BLaER1 (cell line): ENCODE measurements around the gene PRAMEF12.

ENCODE experiments used
- H3K27ac ChIP-seq: shearing (Covaris generic); formaldehyde crosslinking; 2 replicates; pipeline ENCODE4 v1.8.1; 2022
- H3K27me3 ChIP-seq: shearing (Covaris generic); formaldehyde crosslinking; 2 replicates; pipeline ENCODE4 v1.8.1; 2022
- H3K36me3 ChIP-seq: shearing (Covaris generic); formaldehyde crosslinking; 2 replicates; pipeline ENCODE4 v1.8.1; 2022
- H3K4me1 ChIP-seq: shearing (Covaris generic); formaldehyde crosslinking; 2 replicates; pipeline ENCODE4 v1.8.1; 2022
- H3K4me2 ChIP-seq: shearing (Covaris generic); formaldehyde crosslinking; 2 replicates; pipeline ENCODE4 v1.8.1; 2022
- H3K4me3 ChIP-seq: shearing (Covaris generic); formaldehyde crosslinking; 2 replicates; pipeline ENCODE4 v1.8.1; 2022
- H3K9ac ChIP-seq: shearing (Covaris generic); formaldehyde crosslinking; 2 replicates; pipeline ENCODE4 v1.8.1; 2022
- H3K9me3 ChIP-seq: shearing (Covaris generic); formaldehyde crosslinking; 2 replicates; pipeline ENCODE4 v1.8.1; 2022
- H4K20me1 ChIP-seq: shearing (Covaris generic); formaldehyde crosslinking; 2 replicates; pipeline ENCODE4 v1.8.1; 2022
- Cebpa-rat ChIP-seq: shearing (Covaris generic); IDR thresholded peaks from 2 replicates; pipeline ENCODE4 v1.8.1; 2022

PRAMEF12 gene

GRCh38 chr1:12748778-12749355 lies 24.7 kb upstream of the PRAMEF12 start:
- no peaks in the 10 kb centered on the region for H3K36me3 ChIP-seq
- no peak overlapping the region for H3K27ac ChIP-seq
- H3K9me3 ChIP-seq, result peaks cover 31% of the 10 kb centered on the region
- no peak overlapping the region for H3K4me3 ChIP-seq
- H3K27me3 ChIP-seq, result no peaks in the 10 kb centered on the region
- no peak overlapping the region for H3K9ac ChIP-seq
- no peaks in the 10 kb centered on the region for H4K20me1 ChIP-seq
- H3K4me2 ChIP-seq, result no peak overlapping the region
- H3K4me1 ChIP-seq, result no peaks in the 10 kb centered on the region
- TF ChIP-seq Cebpa-rat, result no peak

GRCh38 chr1:12754738-12755137 lies 18.8 kb upstream of the PRAMEF12 start:
- H3K4me1 ChIP-seq, result no peaks in the 10 kb centered on the region
- no peak overlapping the region for H3K4me3 ChIP-seq
- H3K36me3 ChIP-seq, result no peaks in the 10 kb centered on the region
- H3K4me2 ChIP-seq, result no peak overlapping the region
- TF ChIP-seq Cebpa-rat, result no peak
- no peak overlapping the region for H3K9ac ChIP-seq
- H4K20me1 ChIP-seq, result no peaks in the 10 kb centered on the region
- H3K27ac ChIP-seq, result no peak overlapping the region
- peaks cover under 1% of the 10 kb centered on the region; the same call in 1 of the 2 replicates for H3K9me3 ChIP-seq
- no peaks in the 10 kb centered on the region for H3K27me3 ChIP-seq

DNA sequence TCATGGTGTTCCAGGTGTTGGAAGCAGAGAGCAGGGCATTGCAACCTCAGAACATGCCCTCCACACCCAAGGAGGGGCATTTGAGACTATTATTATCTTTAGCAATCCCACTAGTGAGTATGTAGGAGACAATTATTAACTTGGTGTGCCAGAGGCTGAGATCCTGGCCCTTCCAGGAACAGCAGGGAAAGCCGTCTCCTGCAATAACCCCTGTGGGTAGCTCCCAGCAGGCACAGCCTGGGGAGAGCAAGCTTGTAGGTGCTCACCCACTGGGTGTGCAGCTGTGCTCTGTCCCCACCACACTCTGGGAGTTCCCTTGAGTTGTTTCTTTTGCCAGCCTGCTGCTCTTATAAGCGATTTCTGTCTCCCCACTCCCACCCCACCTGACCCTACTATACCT lies 17.3 kb upstream of the PRAMEF12 start:
- H4K20me1 ChIP-seq, result no peaks in the 10 kb centered on the region
- no peak overlapping the region for H3K4me3 ChIP-seq
- no peaks in the 10 kb centered on the region for H3K36me3 ChIP-seq
- H3K9me3 ChIP-seq, result no peaks in the 10 kb centered on the region
- H3K27me3 ChIP-seq, result no peaks in the 10 kb centered on the region
- no peak for TF ChIP-seq Cebpa-rat
- H3K9ac ChIP-seq, result no peak overlapping the region
- no peak overlapping the region for H3K27ac ChIP-seq
- H3K4me2 ChIP-seq, result no peak overlapping the region
- no peaks in the 10 kb centered on the region for H3K4me1 ChIP-seq

DNA sequence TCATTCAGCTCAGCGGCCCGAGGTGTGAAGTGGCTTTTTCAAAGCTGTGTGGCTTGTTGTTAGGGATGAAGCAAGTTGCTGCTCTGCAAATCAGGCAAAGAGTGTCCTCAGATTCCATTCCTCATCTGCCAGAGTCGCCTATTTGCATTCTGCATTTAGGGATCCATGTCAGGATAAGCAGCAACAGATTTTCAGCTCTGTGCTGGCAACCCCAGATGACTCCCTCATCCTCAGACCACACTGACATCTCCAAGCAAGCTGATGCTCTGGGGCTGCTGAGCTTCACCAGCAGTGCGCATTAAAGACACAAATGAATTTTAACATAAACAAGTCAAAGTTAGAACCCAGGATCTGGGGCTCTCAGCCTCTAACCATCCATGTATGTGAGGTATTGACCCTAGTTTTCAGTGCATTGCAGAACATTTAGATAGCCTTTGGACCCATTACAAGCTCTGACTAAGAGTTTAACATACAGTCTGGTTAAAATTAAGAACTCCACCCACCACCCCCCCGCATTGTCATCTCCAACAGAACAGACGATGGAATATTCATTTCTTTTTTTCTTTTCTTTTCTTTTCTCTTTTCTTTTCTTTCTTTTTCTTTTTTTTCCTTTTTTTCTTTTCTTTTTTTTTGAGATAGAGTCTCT lies 16.6 kb upstream of the PRAMEF12 start:
- Histone ChIP-seq H3K27me3 (no peaks in the 10 kb centered on the region), H4K20me1 (no peaks in the 10 kb centered on the region), H3K4me3 (no peak overlapping the region), H3K36me3 (no peaks in the 10 kb centered on the region), H3K9ac (no peak overlapping the region), H3K4me1 (no peaks in the 10 kb centered on the region), H3K9me3 (no peaks in the 10 kb centered on the region), H3K4me2 (no peak overlapping the region), H3K27ac (no peak overlapping the region)
- no peak for TF ChIP-seq Cebpa-rat

GRCh38 chr1:12757836-12758235 lies 15.7 kb upstream of the PRAMEF12 start:
- H3K27ac ChIP-seq, result no peak overlapping the region
- no peaks in the 10 kb centered on the region for H3K36me3 ChIP-seq
- H3K27me3 ChIP-seq, result no peaks in the 10 kb centered on the region
- H3K4me2 ChIP-seq, result no peak overlapping the region
- no peaks in the 10 kb centered on the region for H4K20me1 ChIP-seq
- TF ChIP-seq Cebpa-rat, result no peak
- no peak overlapping the region for H3K4me3 ChIP-seq
- H3K9me3 ChIP-seq, result no peaks in the 10 kb centered on the region
- no peak overlapping the region for H3K9ac ChIP-seq
- no peaks in the 10 kb centered on the region for H3K4me1 ChIP-seq

- no peaks in the 10 kb centered on the region for H3K36me3 ChIP-seq
- no peaks in the 10 kb centered on the region for H3K27me3 ChIP-seq
- TF ChIP-seq Cebpa-rat, result no peak
- no peak overlapping the region for H3K27ac ChIP-seq
- no peak overlapping the region for H3K4me2 ChIP-seq
- no peak overlapping the region for H3K4me3 ChIP-seq
- no peaks in the 10 kb centered on the region for H3K4me1 ChIP-seq
- H3K9me3 ChIP-seq, result no peaks in the 10 kb centered on the region
- H3K9ac ChIP-seq, result no peak overlapping the region
- no peaks in the 10 kb centered on the region for H4K20me1 ChIP-seq
Measured at GRCh38 chr1:12760256-12760795, 13.2 kb upstream of the PRAMEF12 start.

DNA sequence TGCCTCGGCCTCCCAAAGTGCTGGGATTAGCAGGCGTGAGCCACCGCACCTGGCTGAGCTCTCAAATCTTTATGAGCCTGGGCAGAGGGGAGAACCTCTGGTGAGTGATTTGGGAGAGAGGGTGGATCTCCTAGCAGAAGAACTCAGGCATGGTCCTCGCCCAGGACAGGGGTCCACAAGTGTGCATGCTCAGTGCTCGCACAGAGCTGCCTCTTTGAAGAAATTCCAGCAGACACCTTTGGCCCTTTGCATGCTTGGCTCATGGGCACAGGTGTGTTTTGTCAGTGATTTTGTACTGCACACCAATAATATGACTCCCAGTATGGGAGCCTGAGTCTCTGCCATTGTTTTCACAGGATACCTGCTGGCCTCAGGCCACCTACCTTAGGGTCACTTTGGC lies 11.8 kb upstream of the PRAMEF12 start:
- Histone ChIP-seq H3K4me2 (no peak overlapping the region), H3K9me3 (no peaks in the 10 kb centered on the region), H3K27me3 (no peaks in the 10 kb centered on the region), H4K20me1 (no peaks in the 10 kb centered on the region), H3K4me1 (no peaks in the 10 kb centered on the region), H3K36me3 (no peaks in the 10 kb centered on the region), H3K27ac (no peak overlapping the region), H3K9ac (no peak overlapping the region), H3K4me3 (no peak overlapping the region)
- no peak for TF ChIP-seq Cebpa-rat

DNA sequence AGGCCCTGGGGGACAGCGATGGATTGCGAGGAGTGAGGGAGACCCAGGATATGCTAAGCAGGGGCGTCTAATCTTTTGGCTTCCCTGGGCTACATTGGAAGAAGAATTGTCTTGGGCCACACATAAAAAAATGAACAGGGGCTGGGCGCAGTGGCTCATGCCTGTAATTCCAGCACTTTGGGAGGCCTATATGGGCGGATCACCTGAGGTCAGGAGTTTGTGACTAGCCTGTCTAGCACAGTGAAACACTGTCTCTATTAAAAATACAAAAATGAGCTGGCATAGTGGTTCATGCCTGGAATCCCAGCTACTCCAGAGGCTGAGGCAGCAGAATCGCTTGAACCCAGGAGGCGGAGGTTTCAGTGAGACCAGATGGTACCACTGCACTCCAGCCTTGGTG lies 10.8 kb upstream of the PRAMEF12 start:
- TF ChIP-seq Cebpa-rat, result no peak
- Histone ChIP-seq H3K27me3 (no peaks in the 10 kb centered on the region), H4K20me1 (no peaks in the 10 kb centered on the region), H3K27ac (no peak overlapping the region), H3K4me1 (no peaks in the 10 kb centered on the region), H3K36me3 (no peaks in the 10 kb centered on the region), H3K9me3 (no peaks in the 10 kb centered on the region), H3K4me2 (no peak overlapping the region), H3K9ac (no peak overlapping the region), H3K4me3 (no peak overlapping the region)

DNA sequence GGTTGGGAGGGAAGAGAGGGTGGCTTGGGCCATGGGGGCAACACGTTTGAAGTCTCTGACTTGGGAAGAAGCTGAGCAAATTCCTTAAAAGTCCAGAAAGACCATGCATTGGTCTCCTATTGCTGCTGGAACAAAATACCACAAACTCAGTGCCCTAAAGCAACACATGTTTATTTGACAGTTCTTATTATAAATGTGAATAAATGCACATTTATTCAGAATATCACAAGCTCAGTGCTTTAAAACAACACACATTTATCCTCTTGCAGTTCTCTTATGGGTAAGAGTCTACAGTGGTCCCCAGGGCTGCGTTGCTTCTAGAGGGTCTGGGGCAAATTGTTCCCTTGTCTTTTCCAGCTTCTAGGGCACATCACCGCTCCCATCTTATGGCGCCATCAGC lies 10.1 kb upstream of the PRAMEF12 start:
- Histone ChIP-seq H3K27me3 (no peaks in the 10 kb centered on the region), H3K4me1 (no peaks in the 10 kb centered on the region), H3K4me3 (no peak overlapping the region), H3K9me3 (no peaks in the 10 kb centered on the region), H3K9ac (no peak overlapping the region), H3K36me3 (no peaks in the 10 kb centered on the region), H3K4me2 (no peak overlapping the region), H4K20me1 (no peaks in the 10 kb centered on the region), H3K27ac (no peak overlapping the region)
- no peak for TF ChIP-seq Cebpa-rat

DNA sequence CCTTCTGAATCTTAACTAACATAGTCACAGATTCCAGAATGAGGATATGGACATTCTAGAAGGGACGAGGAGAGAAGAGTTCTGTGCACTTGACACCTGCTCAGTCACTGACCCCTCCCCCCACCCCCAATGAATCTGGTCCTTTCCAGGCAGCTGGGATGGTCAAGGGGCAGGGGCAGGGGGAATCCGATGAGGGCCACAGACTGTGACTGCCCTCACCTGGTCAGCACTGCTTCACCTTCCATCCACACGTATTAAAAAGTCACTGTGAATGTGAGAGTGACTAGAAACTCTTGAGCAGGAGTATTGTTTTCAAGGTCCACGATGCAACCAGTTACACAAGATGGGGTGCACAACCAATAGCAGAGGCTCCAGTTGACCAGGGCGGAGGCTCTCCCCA lies 9.5 kb upstream of the PRAMEF12 start:
- no peaks in the 10 kb centered on the region for H3K27me3 ChIP-seq
- no peak overlapping the region for H3K4me3 ChIP-seq

More for the DNA sequence above, 9.5 kb upstream of the PRAMEF12 start:
- no peaks in the 10 kb centered on the region for H4K20me1 ChIP-seq
- no peak for TF ChIP-seq Cebpa-rat
- no peak overlapping the region for H3K4me2 ChIP-seq
- no peak overlapping the region for H3K27ac ChIP-seq
- no peaks in the 10 kb centered on the region for H3K4me1 ChIP-seq
- no peaks in the 10 kb centered on the region for H3K36me3 ChIP-seq
- no peak overlapping the region for H3K9ac ChIP-seq
- no peaks in the 10 kb centered on the region for H3K9me3 ChIP-seq
